ENCODE data around the gene PPM1A.

The PPM1A gene

GRCh38 chr14:60229614-60230013 is 19.4 kb upstream of the PPM1A start:
- DNase-seq: no peak

- no peak for DNase-seq
These were observed 16.8 kb upstream of the PPM1A start for GRCh38 chr14:60232185-60232584.

- no peak for DNase-seq
These were observed 15.8 kb upstream of the PPM1A start for GRCh38 chr14:60233251-60233650.

GRCh38 chr14:60233891-60234290 is 15.1 kb upstream of the PPM1A start:
- DNase-seq: no peak

- no peak for DNase-seq
These were observed 13.6 kb upstream of the PPM1A start for GRCh38 chr14:60235440-60235839.

- DNase-seq: no peak
These were observed 10.1 kb upstream of the PPM1A start for GRCh38 chr14:60238955-60239354.

- DNase-seq: no peak
These were observed 8.7 kb upstream of the PPM1A start for GRCh38 chr14:60240139-60240856.

GRCh38 chr14:60241091-60241490 is 7.9 kb upstream of the PPM1A start:
- DNase-seq: no peak

- no peak for DNase-seq
These were observed 6.6 kb upstream of the PPM1A start for GRCh38 chr14:60242429-60242828.

- DNase-seq: no peak
These were observed 3.4 kb upstream of the PPM1A start for GRCh38 chr14:60245380-60246177.

GRCh38 chr14:60247994-60248696 is 876 bp upstream of the PPM1A start:
- DNase-seq: peak; percentile 66 to 92

GRCh38 chr14:60249321-60250256 is 568 bp downstream of the PPM1A start:
- DNase-seq: peak; percentile 34 to 51

- peak in 1 of 2 experiments; percentile 22 for DNase-seq
These were observed 1.4 kb downstream of the PPM1A start for GRCh38 chr14:60250257-60251035.

GRCh38 chr14:60251877-60252276 is 2.9 kb downstream of the PPM1A start:
- DNase-seq: no peak

- no peak for DNase-seq
These were observed 3.6 kb downstream of the PPM1A start for GRCh38 chr14:60252630-60253029.

- no peak for DNase-seq
These were observed 4.6 kb downstream of the PPM1A start for GRCh38 chr14:60253649-60254048.

- no peak for DNase-seq
These were observed 5.2 kb downstream of the PPM1A start for GRCh38 chr14:60254176-60254575.

- no peak for DNase-seq
These were observed 8.8 kb downstream of the PPM1A start for GRCh38 chr14:60257865-60258264.

GRCh38 chr14:60265163-60265562 is 16.1 kb downstream of the PPM1A start:
- no peak for DNase-seq

- DNase-seq: peak in 1 of 2 experiments; percentile 14
These were observed 17.3 kb downstream of the PPM1A start for GRCh38 chr14:60266021-60266937.

- no peak for DNase-seq
These were observed 23.2 kb downstream of the PPM1A start for GRCh38 chr14:60272177-60272576.

All from SW 1271 (cell line).